Activated CD8-positive, alpha-beta T cell treated with anti-CD3 and anti-CD28 coated beads, Interleukin-2, amount 10 ng/mL, durations not matched to agents 7 days and 5 days (primary cell): ENCODE results near the gene TSG101. TPM values are rescaled to one million over a fixed set of nuclear protein-coding genes. Genes with fewer than 3 reads are reported as not detected.

Source experiments
- ATAC-seq: fragments of 150-1000 bp; cut with Tn5 transposase; one replicate; pipeline ENCODE4 v1.10.0; 2021; ENCODE audit warnings: moderate library complexity
- CTCF ChIA-PET: fragments of 350-600 bp; sonication (Branson Sonifier 250); formaldehyde crosslinking; loops from one replicate; lab custom pipeline; 2021; ENCODE audit warnings: antibody characterized with exemption; lab: Charles Lee
- POLR2A ChIA-PET: fragments of 350-600 bp; sonication (Branson Sonifier 250); formaldehyde crosslinking; loops from one replicate; lab custom pipeline; 2021; ENCODE audit warnings: antibody characterized with exemption; lab: Charles Lee
- DNase-seq: peaks from one replicate; pipeline ENCODE4 v3.0.0-alpha.2; 2020
- H3K27ac Mint-ChIP-seq: one replicate; pipeline ENCODE4 v1.8.0; 2021; ENCODE audit warnings: mild to moderate bottlenecking, mixed read lengths
- H3K27me3 Mint-ChIP-seq: one replicate; pipeline ENCODE4 v1.8.0; 2021; ENCODE audit warnings: low read depth, mixed read lengths
- H3K36me3 Mint-ChIP-seq: one replicate; pipeline ENCODE4 v1.8.0; 2021; ENCODE audit warnings: low read depth, mixed read lengths
- H3K4me1 Mint-ChIP-seq: one replicate; pipeline ENCODE4 v1.8.0; 2021; ENCODE audit warnings: low read depth, mixed read lengths
- H3K4me3 Mint-ChIP-seq: one replicate; pipeline ENCODE4 v1.8.0; 2021; ENCODE audit warnings: mild to moderate bottlenecking, mixed read lengths
- H3K9me3 Mint-ChIP-seq: one replicate; pipeline ENCODE4 v1.8.0; 2022; ENCODE audit warnings: mixed read lengths; ENCODE audit not compliant: insufficient read depth
- total RNA-seq, 2 experiments: library from RNA; stranded (reverse); gene quantifications; one replicate each; pipeline ENCODE4 v1.2.3, GENCODE V29; 2021

The TSG101 gene
- total RNA-seq, 2 experiments from 2014 or later, result 33.5 to 48.7 TPM

DNA sequence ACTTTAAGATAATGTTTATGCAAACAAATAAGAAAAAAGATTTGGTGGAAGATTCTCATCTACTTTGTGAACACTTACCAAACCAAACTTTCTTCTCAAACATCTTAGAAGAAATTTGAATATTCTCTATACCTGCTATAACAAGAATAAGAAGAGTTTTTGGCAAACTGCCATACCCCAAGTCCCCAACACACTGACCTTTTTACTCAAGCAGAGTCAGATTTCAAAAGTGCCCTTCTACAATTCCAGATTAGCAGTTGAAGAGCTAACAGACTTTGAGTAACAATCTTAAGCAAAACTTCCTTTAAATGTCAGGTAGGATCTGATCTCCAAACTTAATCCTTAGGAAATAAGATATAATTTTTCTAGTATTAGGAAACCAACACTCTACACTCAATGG is 33.9 kb downstream of the TSG101 start:
- DNase-seq, result no peak
- H3K4me1 Mint-ChIP-seq, result no peaks in the 10 kb centered on the region
- H3K9me3 Mint-ChIP-seq, result no peaks in the 10 kb centered on the region
- H3K36me3 Mint-ChIP-seq, result peaks cover 27% of the 10 kb centered on the region
- H3K27ac Mint-ChIP-seq, result no peak overlapping the region
- no peaks in the 10 kb centered on the region for H3K27me3 Mint-ChIP-seq
- POLR2A ChIA-PET, result interaction anchor here (0.6 kb wide), 1 partner anchor 219 kb away, joined by 3 read pairs; no protein-coding TSS in a partner anchor
- no peak for ATAC-seq
- H3K4me3 Mint-ChIP-seq, result no peak overlapping the region
- CTCF ChIA-PET, result interaction anchor here (0.6 kb wide), 1 partner anchor 1139 kb away, joined by 4 read pairs; no protein-coding TSS in a partner anchor

DNA sequence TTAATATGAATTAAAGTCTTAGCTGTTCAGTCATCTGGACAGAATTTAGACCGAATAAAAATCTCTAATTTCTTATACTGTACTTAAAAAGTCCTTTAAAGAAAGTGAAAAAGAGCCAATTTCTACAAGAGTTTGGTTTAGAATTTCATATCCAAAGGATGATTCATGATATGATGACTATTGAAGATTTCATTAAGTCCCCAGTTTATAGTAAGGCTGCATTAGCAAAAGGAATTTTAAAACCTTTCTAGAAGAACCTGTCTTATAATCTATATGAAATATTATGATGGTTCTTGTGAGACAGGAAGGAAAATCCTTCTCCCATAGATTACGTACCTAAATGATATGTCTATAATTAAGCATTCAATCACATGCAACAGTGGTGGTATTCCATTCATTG is 34.8 kb downstream of the TSG101 start:
- no peak overlapping the region for H3K27ac Mint-ChIP-seq
- no peak overlapping the region for H3K4me3 Mint-ChIP-seq
- H3K36me3 Mint-ChIP-seq, result peaks cover 31% of the 10 kb centered on the region
- H3K27me3 Mint-ChIP-seq, result no peaks in the 10 kb centered on the region
- H3K4me1 Mint-ChIP-seq, result no peaks in the 10 kb centered on the region
- ChIA-PET POLR2A (no interaction called here), CTCF (no interaction called here)
- DNase-seq (no peak), ATAC-seq (no peak)
- no peaks in the 10 kb centered on the region for H3K9me3 Mint-ChIP-seq

DNA sequence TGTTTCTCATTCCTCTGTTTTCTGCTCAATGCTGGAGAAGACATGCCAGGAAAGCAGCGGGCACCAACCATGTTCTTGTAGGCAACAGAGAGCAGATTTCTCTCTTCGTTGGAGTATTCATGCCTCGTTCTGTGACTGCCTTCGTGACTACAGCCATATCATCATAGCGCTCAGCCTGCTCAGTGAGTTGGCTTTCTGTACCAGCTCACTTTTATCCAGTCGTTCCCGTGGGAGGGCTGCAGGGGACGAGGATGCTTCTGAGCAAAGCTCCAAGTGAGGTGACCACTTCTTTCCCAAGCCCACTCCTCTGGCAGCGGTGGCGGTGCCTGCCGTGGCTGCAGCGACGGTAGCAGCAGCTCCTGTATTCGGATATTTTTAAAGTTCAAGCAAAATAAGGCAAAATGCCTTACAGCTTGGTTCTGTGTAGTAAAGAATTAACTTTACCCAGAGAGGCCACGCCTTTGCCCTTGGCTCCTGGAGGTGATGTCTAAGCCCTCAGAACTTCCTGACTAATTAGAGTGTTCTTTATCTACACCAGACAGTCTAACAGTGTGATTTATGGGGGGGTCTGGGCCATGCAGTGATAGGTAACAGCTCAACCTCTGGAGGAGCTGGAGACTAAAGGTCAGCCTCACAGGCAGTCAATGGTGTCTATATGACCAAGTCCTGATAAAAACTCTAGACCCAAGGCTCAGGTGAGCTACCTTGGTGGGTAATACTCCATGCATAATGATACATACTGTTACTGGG is 35.8 kb downstream of the TSG101 start:
- Mint-ChIP-seq H3K4me1 (no peaks in the 10 kb centered on the region), H3K27ac (no peak overlapping the region)
- POLR2A ChIA-PET, result interaction anchor here (0.5 kb wide), 1 partner anchor 1186 kb away, joined by 3 read pairs; no protein-coding TSS in a partner anchor

DNA sequence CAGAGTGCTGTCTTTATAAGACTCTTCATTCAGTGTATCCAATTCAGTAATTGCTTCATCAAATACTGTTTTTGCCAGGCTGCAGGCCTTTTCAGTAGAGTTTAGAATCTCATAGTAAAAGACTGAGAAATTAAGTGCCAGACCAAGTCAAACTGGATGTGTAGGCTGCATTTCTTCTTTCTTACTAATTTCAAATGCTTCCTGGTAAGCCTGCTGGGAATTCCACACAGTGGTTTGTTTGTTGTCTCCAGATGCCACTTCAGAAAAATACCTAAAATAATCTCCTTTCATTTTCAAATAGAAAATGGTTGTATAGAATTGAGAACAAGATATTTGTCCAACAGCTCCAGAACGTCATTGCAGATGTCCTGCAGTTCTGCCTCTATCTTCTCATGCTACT is 36.4 kb downstream of the TSG101 start:
- ATAC-seq (no peak), DNase-seq (no peak)
- Mint-ChIP-seq H3K36me3 (peaks cover 34% of the 10 kb centered on the region), H3K4me1 (no peaks in the 10 kb centered on the region), H3K27me3 (no peaks in the 10 kb centered on the region), H3K4me3 (no peak overlapping the region), H3K9me3 (no peaks in the 10 kb centered on the region), H3K27ac (no peak overlapping the region)
- POLR2A ChIA-PET, result no interaction called here
- CTCF ChIA-PET, result no interaction called here

More for the DNA sequence above, 35.8 kb downstream of the TSG101 start:
- no peak overlapping the region for H3K4me3 Mint-ChIP-seq
- ATAC-seq (no peak), DNase-seq (no peak)
- no peaks in the 10 kb centered on the region for H3K27me3 Mint-ChIP-seq
- no peaks in the 10 kb centered on the region for H3K9me3 Mint-ChIP-seq
- H3K36me3 Mint-ChIP-seq, result peaks cover 33% of the 10 kb centered on the region
- CTCF ChIA-PET, result no interaction called here

DNA sequence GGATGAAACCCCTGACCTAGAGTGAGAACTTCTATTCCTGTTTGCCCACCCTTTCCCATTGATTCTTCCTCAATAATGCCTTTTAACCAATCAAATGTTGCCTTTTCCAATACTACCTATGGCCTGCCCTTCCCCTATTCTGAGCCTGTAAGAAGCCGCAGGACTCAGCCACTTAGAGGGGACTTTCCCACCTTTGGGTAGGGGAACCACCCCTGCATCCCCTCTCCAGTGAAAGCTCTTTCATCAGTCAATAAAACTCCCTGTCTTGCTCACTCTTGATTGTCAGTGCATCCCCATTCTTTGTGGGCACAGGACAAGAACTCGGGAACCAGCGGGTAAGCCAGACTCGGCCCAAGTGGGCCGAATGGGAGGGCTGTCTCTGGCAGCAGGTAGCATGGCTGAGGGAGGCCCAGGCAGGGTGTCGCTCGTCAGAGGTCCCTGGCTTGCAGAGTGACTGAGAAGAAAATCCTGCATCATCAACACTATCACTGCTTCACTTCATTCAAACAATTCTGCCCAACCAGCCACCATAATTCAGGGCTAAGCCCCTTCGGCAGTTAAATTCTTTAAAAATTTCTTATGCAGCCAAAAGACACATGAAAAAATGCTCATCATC is 40.7 kb downstream of the TSG101 start:
- no peaks in the 10 kb centered on the region for H3K9me3 Mint-ChIP-seq
- no peak overlapping the region for H3K4me3 Mint-ChIP-seq
- DNase-seq, result no peak
- POLR2A ChIA-PET, result no interaction called here
- ATAC-seq, result no peak
- CTCF ChIA-PET, result no interaction called here
- no peaks in the 10 kb centered on the region for H3K27me3 Mint-ChIP-seq
- H3K27ac Mint-ChIP-seq, result no peak overlapping the region
- H3K4me1 Mint-ChIP-seq, result no peaks in the 10 kb centered on the region
- peaks cover 55% of the 10 kb centered on the region for H3K36me3 Mint-ChIP-seq

DNA sequence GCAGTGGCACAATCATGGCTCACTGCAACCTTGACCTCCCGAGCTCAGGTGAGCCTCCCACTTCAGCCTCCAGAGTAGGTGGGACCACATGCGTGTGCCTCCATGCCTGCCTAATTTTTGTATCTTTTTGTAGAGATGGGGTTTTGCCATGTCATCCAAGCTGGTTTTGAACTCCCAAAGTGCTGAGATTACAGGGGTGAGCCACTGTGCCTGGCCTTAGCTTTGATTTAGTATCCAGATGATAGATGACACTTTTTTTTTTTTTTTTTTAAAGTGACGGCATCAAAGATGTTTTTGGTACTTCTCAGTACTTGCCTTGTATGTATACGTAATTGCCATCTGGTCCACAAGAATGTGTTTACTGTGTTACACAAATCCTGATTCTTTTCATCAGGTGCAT is 47.7 kb downstream of the TSG101 start:
- CTCF ChIA-PET, result no interaction called here
- Mint-ChIP-seq H3K9me3 (no peaks in the 10 kb centered on the region), H3K36me3 (peaks cover 64% of the 10 kb centered on the region)

DNA sequence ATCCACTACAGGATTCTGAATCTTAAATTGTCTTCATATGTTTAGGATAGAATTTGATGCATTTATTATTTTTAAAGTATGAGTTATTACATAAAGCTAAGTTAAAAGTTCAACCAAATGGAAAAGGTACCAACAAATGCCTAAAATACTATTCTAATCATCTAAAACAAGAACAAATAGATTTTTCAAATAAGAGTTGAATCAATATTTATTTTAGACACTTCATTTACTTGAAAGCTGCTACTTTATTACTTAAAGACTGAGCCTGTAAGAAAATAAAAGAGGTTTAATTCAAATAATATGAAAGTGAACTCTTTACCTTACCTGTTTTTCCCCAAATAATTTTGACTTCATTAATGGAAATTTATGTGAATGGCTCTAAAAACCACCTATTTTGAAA is 54.2 kb downstream of the TSG101 start:
- no peak for ATAC-seq
- CTCF ChIA-PET, result no interaction called here

More for the DNA sequence above, 47.7 kb downstream of the TSG101 start:
- no peaks in the 10 kb centered on the region for H3K27me3 Mint-ChIP-seq
- DNase-seq, result no peak
- no peak overlapping the region for H3K27ac Mint-ChIP-seq
- no peaks in the 10 kb centered on the region for H3K4me1 Mint-ChIP-seq
- no peak overlapping the region for H3K4me3 Mint-ChIP-seq
- ATAC-seq, result no peak
- POLR2A ChIA-PET, result no interaction called here

DNA sequence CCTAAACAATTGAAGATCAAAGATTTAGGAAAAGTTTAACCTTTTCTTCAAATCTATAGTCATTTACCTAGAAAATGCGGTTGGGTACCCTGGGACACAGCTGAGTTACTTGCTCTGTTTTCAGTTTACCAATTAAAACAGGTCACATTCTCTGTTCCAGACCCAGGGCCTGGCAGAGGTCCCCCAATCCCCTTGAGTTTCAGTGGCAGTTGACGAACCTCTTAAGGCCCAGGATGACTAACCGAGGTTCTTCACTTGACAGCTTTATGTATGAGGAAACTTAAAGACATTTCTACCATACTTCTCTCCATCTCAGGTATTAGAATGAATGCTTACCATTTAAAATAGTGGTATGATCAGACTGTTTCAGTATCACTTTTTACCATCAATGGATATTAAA is 54.7 kb downstream of the TSG101 start:
- no peak for ATAC-seq
- POLR2A ChIA-PET, result no interaction called here

More for the DNA sequence above, 54.2 kb downstream of the TSG101 start:
- Mint-ChIP-seq H3K27me3 (no peaks in the 10 kb centered on the region), H3K4me3 (no peak overlapping the region), H3K4me1 (no peaks in the 10 kb centered on the region), H3K9me3 (no peaks in the 10 kb centered on the region), H3K36me3 (peaks cover 8% of the 10 kb centered on the region), H3K27ac (no peak overlapping the region)
- POLR2A ChIA-PET, result interaction anchor here (0.8 kb wide), 1 partner anchor 53 kb away, joined by 3 read pairs; no protein-coding TSS in a partner anchor
- no peak for DNase-seq

DNA sequence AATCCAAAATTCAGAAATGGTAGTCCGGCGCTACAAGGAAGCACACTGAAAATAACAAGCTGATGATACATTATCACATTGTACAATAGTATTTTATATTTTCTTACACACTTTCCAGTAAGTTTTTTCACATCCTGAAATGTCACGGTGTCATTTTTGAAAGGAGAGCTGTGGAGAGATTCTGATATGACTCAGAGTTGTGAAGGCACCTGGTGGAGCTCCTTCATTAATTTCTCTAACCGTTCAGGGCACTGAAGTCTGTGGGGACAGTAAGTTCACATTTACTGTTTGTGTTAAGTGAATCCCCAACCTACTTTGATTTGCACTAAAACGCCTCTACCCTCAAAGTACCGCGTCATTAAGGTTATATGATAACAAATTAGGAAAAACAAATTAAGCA is 57.8 kb downstream of the TSG101 start:
- Mint-ChIP-seq H3K36me3 (no peaks in the 10 kb centered on the region), H3K4me1 (no peaks in the 10 kb centered on the region), H3K27me3 (no peaks in the 10 kb centered on the region), H3K4me3 (no peak overlapping the region), H3K9me3 (no peaks in the 10 kb centered on the region), H3K27ac (no peak overlapping the region)
- CTCF ChIA-PET, result interaction anchor here (0.8 kb wide), 1 partner anchor 363 kb away, joined by 3 read pairs; no protein-coding TSS in a partner anchor
- POLR2A ChIA-PET, result no interaction called here
- no peak for ATAC-seq
- DNase-seq, result no peak

More for the DNA sequence above, 54.7 kb downstream of the TSG101 start:
- no peak overlapping the region for H3K4me3 Mint-ChIP-seq
- peaks cover 7% of the 10 kb centered on the region for H3K36me3 Mint-ChIP-seq
- H3K27ac Mint-ChIP-seq, result no peak overlapping the region
- DNase-seq, result no peak
- H3K9me3 Mint-ChIP-seq, result no peaks in the 10 kb centered on the region
- no peaks in the 10 kb centered on the region for H3K4me1 Mint-ChIP-seq
- no peaks in the 10 kb centered on the region for H3K27me3 Mint-ChIP-seq
- CTCF ChIA-PET, result no interaction called here

DNA sequence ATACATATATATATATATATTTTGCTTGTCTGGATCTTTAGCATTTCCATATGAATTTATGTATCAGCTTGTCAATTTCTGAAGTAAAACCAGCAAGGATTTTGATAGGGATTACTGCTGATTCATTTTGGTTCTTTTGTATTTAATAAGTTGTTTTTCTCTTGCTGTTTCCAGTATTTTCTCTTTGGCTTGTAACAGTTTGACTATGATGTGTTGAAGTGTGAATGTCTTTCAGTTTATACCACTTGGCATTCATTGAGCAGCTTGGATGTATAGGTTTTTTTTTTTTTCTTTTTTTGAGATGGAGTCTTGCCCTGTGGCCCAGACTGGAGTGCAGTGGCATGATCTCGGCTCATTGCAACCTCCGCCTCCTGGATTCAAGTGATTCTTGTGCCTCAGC is 58.7 kb downstream of the TSG101 start:
- H3K27me3 Mint-ChIP-seq, result no peaks in the 10 kb centered on the region
- no peak for DNase-seq
- no peak overlapping the region for H3K27ac Mint-ChIP-seq
- CTCF ChIA-PET, result no interaction called here
- H3K4me3 Mint-ChIP-seq, result no peak overlapping the region
- no peak for ATAC-seq
- POLR2A ChIA-PET, result no interaction called here
- H3K36me3 Mint-ChIP-seq, result no peaks in the 10 kb centered on the region
- no peaks in the 10 kb centered on the region for H3K9me3 Mint-ChIP-seq
- H3K4me1 Mint-ChIP-seq, result no peaks in the 10 kb centered on the region

DNA sequence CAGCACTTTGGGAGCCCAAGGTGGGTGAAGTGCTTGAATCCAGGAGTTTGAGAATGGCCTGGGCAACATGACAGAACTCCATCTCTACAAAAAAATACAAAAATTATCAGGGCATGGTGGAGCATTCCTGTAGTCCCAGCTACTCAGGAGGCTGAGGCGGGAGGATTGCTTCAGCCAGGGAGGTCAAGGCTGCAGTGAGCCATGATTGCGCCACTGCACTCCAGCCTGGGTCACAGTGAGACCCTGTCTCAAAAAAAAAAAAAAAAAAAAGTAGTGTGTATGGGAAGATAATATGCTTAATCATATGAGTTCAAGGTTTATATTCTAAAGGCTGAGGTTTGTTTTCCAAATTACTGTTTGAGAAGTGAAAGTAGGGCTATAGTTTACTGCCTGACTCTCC is 60.3 kb downstream of the TSG101 start:
- ChIA-PET POLR2A (no interaction called here), CTCF (interaction anchor here (0.9 kb wide), 1 partner anchor 223 kb away, joined by 3 read pairs; no protein-coding TSS in a partner anchor)
- ATAC-seq (no peak), DNase-seq (no peak)
- Mint-ChIP-seq H3K4me3 (no peak overlapping the region), H3K27ac (no peak overlapping the region), H3K4me1 (no peaks in the 10 kb centered on the region), H3K9me3 (no peaks in the 10 kb centered on the region), H3K27me3 (no peaks in the 10 kb centered on the region), H3K36me3 (no peaks in the 10 kb centered on the region)

DNA sequence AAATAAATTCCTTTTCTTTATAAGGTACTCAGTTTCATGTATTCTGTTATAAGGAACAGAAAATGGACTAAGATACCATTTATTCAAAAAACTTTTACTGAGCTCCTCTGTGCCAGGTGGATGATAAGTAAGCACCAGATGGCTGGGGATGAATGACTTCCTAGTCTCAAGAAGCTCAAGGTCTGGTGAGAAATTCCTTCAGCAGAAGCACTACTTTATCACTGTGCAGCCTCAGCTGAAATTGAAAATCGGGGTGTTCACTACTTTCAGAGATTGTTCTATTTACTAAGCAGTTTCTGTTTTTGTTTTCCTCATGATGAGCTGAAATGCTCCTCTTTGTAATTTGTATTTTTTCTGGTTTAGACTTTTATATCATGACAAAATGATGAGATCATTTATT is 63.3 kb downstream of the TSG101 start:
- ChIA-PET POLR2A (interaction anchor here (0.7 kb wide), 1 partner anchor 67 kb away, joined by 3 read pairs; no protein-coding TSS in a partner anchor), CTCF (interaction anchor here (0.8 kb wide), 1 partner anchor 220 kb away, joined by 4 read pairs; no protein-coding TSS in a partner anchor)
- no peaks in the 10 kb centered on the region for H3K36me3 Mint-ChIP-seq
- DNase-seq (no peak), ATAC-seq (no peak)
- H3K27me3 Mint-ChIP-seq, result no peaks in the 10 kb centered on the region
- no peaks in the 10 kb centered on the region for H3K9me3 Mint-ChIP-seq
- no peak overlapping the region for H3K4me3 Mint-ChIP-seq
- H3K27ac Mint-ChIP-seq, result no peak overlapping the region
- no peaks in the 10 kb centered on the region for H3K4me1 Mint-ChIP-seq
